ENCODE results near the gene TRIP13.

Gene TRIP13

GRCh38 chr5:854966-855743, 37.5 kb upstream of the TRIP13 start:
- DNase-seq (ENCODE audit: low read depth), result no peak

GRCh38 chr5:855771-856530, 36.7 kb upstream of the TRIP13 start:
- DNase-seq (ENCODE audit: low read depth), result no peak

- no peak for DNase-seq (ENCODE audit: low read depth)
Measured at GRCh38 chr5:856531-857425, 35.9 kb upstream of the TRIP13 start.

- DNase-seq (ENCODE audit: low read depth), result no peak
Measured at GRCh38 chr5:858726-859125, 34.0 kb upstream of the TRIP13 start.

- DNase-seq (ENCODE audit: low read depth), result no peak
Measured at GRCh38 chr5:859391-859790, 33.3 kb upstream of the TRIP13 start.

- no peak for DNase-seq (ENCODE audit: low read depth)
Measured at GRCh38 chr5:859798-860296, 32.8 kb upstream of the TRIP13 start.

GRCh38 chr5:860506-861150, 32.1 kb upstream of the TRIP13 start:
- no peak for DNase-seq (ENCODE audit: low read depth)

- DNase-seq (ENCODE audit: low read depth), result no peak
Measured at GRCh38 chr5:861442-862366, 31.0 kb upstream of the TRIP13 start.

GRCh38 chr5:862367-863243, 30.1 kb upstream of the TRIP13 start:
- DNase-seq (ENCODE audit: low read depth), result no peak

GRCh38 chr5:863244-863805, 29.4 kb upstream of the TRIP13 start:
- DNase-seq (ENCODE audit: low read depth), result no peak

- no peak for DNase-seq (ENCODE audit: low read depth)
Measured at GRCh38 chr5:864492-865167, 28.1 kb upstream of the TRIP13 start.

- no peak for DNase-seq (ENCODE audit: low read depth)
Measured at GRCh38 chr5:865168-865521, 27.5 kb upstream of the TRIP13 start.

GRCh38 chr5:865771-866170, 26.9 kb upstream of the TRIP13 start:
- no peak for DNase-seq (ENCODE audit: low read depth)

- DNase-seq (ENCODE audit: low read depth), result no peak
Measured at GRCh38 chr5:867300-867870, 25.3 kb upstream of the TRIP13 start.

GRCh38 chr5:868428-869135, 24.1 kb upstream of the TRIP13 start:
- DNase-seq (ENCODE audit: low read depth), result no peak

GRCh38 chr5:870956-871355, 21.7 kb upstream of the TRIP13 start:
- no peak for DNase-seq (ENCODE audit: low read depth)

GRCh38 chr5:871596-872298, 20.9 kb upstream of the TRIP13 start:
- no peak for DNase-seq (ENCODE audit: low read depth)

Measured in stimulated activated CD8-positive, alpha-beta memory T cell treated with anti-CD3 and anti-CD28 coated beads, Interleukin-15, amount 100 ng/mL, for 1 hour (primary cell).